Activated CD4-positive, alpha-beta T cell treated with anti-CD3 and anti-CD28 coated beads, Interleukin-2, amount 50 U/mL, for 48 hours (primary cell): Measurements from ENCODE around the gene TM9SF4.
A peak's percentile ranks its signal among the peaks of the same experiment; 100 is the strongest.

Experiments
- DNase-seq, 2 experiments: peaks; one replicate each; pipeline ENCODE4 v3.0.0-alpha.2; 2020

The TM9SF4 gene

GRCh38 chr20:32130965-32131364, 21.5 kb downstream of the TM9SF4 start:
- DNase-seq, result no peak

GRCh38 chr20:32132911-32133549, 23.5 kb downstream of the TM9SF4 start:
- DNase-seq, result no peak

DNA sequence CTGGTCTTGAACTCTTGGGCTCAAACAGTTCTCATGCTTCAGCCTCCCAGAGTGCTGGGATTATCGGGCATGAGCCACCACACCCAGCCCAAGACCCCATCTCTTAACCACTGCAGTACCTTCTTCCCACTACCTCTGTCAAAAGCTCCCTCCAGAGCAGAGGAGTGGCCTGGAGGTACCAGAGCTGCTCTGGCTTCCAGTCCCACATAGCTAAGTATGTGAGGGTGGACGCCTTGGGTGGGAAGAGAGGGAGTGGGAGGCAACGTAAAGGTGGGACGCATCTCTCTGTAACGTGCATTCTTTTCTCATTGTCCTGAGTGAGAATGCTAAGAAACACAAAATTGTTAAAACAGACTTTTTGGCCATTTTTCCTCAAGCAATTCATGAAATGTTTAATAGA, 24.5 kb downstream of the TM9SF4 start:
- DNase-seq, result no peak

DNA sequence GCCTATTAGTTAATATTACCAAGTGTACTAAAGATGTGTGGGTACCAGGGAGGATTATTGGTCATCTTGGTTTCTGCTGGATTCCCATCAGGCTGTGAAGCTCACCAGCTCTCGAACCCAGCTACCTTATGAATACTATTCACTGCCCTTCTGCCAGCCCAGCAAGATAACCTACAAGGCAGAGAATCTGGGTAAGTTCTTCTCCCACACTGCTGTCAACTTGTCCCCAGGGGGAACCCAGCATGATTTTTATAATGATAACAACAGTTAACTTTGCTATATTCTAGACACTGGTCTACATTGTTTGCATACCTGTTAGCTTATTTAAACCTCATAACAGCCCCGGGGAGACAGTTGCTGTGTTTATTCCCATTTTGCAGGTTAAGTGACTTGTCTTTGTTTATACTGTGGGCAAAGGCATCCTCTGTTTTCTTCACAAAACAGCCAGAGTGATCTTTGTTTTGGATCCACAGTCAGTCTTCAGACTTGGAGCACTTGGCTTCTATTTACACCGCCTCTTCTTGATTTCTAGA, 26.5 kb downstream of the TM9SF4 start:
- DNase-seq, result no peak

DNA sequence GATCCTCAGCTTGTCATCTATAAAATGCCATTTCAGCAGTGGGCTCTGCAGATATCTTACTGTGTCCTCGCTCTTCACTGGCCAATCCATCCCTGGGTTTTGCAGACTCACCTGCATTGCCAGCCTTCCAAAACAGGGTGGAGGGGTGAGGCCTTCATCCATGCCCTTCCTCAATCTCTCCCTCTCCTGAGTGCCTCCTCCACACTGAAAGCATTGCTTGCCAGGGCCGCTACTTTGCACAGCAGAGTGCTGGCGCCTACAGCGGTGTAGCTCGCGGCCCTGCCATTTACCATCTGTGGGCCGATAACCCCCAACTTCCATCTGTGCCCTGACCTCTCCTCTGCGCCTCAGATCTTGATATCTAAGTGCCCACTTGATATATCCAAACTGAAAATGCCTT, 29.4 kb downstream of the TM9SF4 start:
- no peak for DNase-seq

GRCh38 chr20:32139947-32140346, 30.4 kb downstream of the TM9SF4 start:
- DNase-seq, result no peak

GRCh38 chr20:32140603-32141002, 31.1 kb downstream of the TM9SF4 start:
- DNase-seq, result no peak

DNA sequence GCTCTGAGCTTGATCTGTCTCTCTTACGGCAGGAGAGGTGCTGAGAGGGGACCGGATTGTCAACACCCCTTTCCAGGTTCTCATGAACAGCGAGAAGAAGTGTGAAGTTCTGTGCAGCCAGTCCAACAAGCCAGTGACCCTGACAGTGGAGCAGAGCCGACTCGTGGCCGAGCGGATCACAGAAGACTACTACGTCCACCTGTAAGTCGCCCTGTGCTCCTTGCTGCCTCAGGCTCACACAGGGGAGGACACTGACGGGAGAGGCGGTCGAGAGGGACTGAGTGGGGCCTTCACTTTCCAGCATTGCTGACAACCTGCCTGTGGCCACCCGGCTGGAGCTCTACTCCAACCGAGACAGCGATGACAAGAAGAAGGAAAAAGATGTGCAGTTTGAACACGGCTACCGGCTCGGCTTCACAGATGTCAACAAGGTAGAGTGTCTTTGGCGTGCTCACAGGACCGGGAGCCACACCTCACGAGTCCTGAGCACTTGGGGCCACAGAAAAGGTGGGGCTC, 32.0 kb downstream of the TM9SF4 start:
- DNase-seq, result no peak

- no peak for DNase-seq
These were observed 32.6 kb downstream of the TM9SF4 start for GRCh38 chr20:32142088-32142487.

- no peak for DNase-seq
These were observed 33.5 kb downstream of the TM9SF4 start for GRCh38 chr20:32142991-32143390.

GRCh38 chr20:32144898-32145662, 35.6 kb downstream of the TM9SF4 start:
- no peak for DNase-seq

GRCh38 chr20:32149566-32150170, 40.2 kb downstream of the TM9SF4 start:
- no peak for DNase-seq

DNA sequence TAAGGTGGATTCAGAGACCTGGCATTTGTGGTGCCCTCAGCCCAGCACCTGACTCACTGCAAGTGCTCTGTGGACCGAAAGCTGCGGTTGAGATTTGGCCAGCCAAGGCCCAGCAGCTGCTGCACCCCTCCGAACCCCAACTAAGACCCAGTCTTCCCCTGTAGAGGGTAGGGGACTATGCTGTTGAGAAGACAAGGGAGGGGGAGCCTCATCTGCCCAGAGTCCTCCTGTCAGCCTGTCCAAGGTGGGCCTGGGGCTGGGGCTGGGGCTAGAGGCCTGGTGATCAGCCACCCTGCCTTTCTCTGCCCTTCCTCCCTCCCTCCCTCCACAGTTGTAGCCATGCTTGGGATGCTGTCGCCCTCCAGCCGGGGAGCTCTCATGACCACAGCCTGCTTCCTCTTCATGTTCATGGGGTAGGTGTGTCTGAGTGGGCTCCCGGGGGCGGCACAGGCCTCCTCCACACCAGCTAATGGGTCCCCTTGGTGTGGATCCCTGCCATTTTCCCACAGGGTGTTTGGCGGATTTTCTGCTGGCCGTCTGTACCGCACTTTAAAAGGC, 40.9 kb downstream of the TM9SF4 start:
- no peak for DNase-seq

- no peak for DNase-seq
These were observed 43.1 kb downstream of the TM9SF4 start for GRCh38 chr20:32152421-32153155.

- no peak for DNase-seq
These were observed 43.7 kb downstream of the TM9SF4 start for GRCh38 chr20:32153156-32153665.

DNA sequence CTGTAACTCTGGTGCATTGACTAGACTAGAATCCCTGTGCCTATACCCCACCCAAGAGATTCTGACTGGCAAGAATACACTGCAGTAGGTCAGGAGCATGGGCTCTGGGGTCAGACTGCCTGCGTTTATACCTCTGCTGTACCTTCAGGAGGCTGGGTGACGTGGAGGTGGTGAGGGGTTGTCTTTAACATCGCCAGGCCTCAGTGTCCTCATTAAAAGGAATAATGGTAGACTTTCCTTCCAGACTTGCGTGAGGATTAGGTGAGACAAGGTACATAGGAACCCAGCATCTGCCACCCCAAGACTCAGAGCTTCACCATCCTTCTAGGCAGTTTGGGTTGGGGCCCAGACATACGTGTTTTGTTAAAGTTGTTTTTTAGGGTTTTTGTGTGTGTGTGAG, 44.3 kb downstream of the TM9SF4 start:
- no peak for DNase-seq

DNA sequence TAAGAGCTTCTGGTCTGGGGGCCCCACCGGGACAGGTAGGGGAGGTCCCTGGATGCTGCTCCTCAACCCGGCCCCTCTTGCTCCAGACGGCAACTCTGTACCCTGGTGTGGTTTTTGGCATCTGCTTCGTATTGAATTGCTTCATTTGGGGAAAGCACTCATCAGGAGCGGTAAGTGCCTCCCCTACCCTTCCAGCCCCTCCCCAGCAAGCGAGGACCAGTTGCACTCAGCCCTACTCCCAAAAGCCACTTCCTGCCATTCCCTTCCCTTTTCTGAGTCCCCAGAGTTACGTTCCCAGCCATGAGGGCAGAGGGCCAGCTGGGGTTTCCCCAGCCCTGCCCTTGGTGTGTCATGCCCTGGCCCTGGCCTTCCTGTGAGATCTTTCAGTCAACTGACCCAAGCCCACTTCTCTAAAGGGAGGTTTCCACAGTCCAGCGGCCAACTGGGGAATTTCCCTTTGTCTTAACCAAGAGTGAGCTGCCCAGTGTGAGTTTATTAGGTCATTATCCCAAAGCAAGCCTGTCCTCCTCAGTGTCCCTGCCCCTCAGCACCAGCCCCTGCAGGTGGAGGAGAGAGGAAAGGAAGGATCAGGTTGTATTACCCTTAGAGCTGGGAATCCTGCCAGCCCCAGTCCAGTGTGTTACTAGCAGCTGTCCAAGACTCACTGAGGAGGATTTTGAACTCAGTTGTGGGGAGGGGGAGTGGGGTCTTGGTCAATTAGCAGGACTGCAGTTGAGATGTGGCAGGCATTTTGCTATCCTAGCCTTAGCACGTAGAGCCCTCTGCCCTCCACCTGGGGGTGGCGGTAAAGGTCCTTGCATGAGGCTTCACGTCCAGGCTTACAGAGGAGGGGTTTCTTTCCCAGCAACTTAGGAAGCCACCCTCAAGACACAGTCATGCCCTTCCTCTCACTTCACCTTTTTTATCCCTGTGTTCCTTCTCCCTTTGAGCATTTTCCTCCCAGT, 45.8 kb downstream of the TM9SF4 start:
- peak; percentile 23 to 39 for DNase-seq

DNA sequence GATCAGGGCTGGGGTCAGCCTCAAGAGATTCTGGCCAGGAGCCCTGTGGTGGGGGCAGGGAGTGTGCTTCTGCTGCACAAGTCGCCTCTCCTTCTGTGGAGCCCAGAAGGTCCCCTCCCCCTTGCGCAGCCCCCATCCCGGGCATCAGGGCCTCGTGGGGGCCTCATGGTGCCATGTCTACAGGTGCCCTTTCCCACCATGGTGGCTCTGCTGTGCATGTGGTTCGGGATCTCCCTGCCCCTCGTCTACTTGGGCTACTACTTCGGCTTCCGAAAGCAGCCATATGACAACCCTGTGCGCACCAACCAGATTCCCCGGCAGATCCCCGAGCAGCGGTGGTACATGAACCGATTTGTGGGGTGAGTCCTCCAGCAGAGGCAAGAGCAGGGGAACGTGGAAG, 48.1 kb downstream of the TM9SF4 start:
- DNase-seq, result no peak

- no peak for DNase-seq
These were observed 48.8 kb downstream of the TM9SF4 start for GRCh38 chr20:32158351-32158750.

GRCh38 chr20:32158943-32159660, 49.6 kb downstream of the TM9SF4 start:
- peak in 1 of 2 experiments; percentile 14 for DNase-seq
